ENCODE data around the gene TTLL7.

The TTLL7 gene

GRCh38 chr1:83819436-83819835 is 179.5 kb downstream of the TTLL7 start:
- no peak overlapping the region for H3K27ac ChIP-seq
- POLR2A ChIA-PET (ENCODE audit: low non-redundant PET): interaction anchor here (0.6 kb wide), 1 partner anchor 37 kb away, joined by 3 read pairs; no protein-coding TSS in a partner anchor
- DNase-seq (ENCODE audit: low spot score): no peak
- no peak for TF ChIP-seq CTCF (conservative IDR thresholded peaks at IDR 0.05; ENCODE audit: low read depth)
- CTCF ChIA-PET: no interaction called here

DNA sequence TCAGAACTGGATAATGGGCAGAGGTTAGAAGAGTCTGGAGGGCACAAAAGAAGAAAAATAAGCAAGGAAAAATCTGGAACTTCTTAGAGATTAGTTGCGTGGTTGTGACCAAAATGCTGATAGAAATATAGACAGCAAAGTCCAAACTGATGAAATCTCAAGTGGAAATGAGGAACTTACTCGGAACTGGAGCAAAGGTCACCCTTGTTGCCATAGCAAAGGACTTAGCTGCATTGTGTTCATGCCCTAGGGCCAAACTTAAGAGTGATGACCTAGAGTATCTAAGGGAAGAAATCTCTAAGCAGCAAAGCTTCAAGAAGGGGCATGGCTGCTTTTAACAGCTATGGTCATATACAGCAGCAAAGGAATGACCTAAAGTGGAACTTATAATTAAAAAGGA is 180.0 kb downstream of the TTLL7 start:
- TF ChIP-seq CTCF (conservative IDR thresholded peaks at IDR 0.05; ENCODE audit: low read depth): no peak
- POLR2A ChIA-PET (ENCODE audit: low non-redundant PET): interaction anchor here (0.6 kb wide), 1 partner anchor 37 kb away, joined by 3 read pairs; no protein-coding TSS in a partner anchor
- H3K27ac ChIP-seq: no peak overlapping the region
- CTCF ChIA-PET: no interaction called here
- DNase-seq (ENCODE audit: low spot score): no peak

DNA sequence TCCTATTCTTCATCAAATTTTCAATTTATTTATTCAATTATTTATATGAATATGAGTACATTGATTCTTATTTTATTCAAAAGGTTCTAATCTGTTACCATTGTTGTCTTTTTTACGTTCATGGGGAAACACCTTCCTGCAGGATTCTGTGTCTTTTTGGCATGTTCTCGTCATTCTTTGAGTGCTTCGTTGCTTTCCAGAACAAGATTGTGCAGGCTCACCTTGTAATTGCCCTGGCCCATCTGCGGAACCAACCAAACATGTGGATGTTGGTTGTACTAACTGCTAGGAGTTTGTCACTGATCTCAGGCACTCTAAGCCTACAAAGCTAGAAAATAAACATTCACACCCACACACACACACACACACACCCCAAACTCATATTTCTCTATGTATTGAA is 182.1 kb downstream of the TTLL7 start:
- H3K27ac ChIP-seq: no peak overlapping the region
- ChIA-PET POLR2A (ENCODE audit: low non-redundant PET) (no interaction called here), CTCF (no interaction called here)
- no peak for DNase-seq (ENCODE audit: low spot score)
- no peak for TF ChIP-seq CTCF (conservative IDR thresholded peaks at IDR 0.05; ENCODE audit: low read depth)

DNA sequence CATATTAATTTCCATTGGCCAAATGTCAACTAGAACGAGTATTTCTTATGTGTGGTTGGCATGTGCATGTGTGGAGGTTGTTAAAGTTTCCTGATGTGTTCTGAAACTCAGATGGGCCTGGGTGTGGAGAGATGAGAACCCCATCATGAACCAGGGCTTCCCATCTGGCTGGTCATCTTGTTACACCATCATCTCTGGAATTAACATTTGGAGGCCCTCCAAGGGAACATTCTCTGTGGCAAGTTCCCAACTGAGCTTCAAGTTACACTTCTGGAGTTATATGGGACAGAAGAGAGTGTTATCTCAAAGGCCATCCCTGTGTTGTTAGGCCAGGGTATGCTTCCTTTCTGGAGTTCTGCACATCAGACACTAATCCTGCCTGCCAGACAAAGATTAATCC is 183.6 kb downstream of the TTLL7 start:
- no peak overlapping the region for H3K27ac ChIP-seq
- ChIA-PET POLR2A (ENCODE audit: low non-redundant PET) (no interaction called here), CTCF (no interaction called here)
- TF ChIP-seq CTCF (conservative IDR thresholded peaks at IDR 0.05; ENCODE audit: low read depth): no peak
- DNase-seq (ENCODE audit: low spot score): no peak
